ENCODE measurements around the gene ANKS1B.

GRCh38 chr12:99381992-99382391, 602.7 kb downstream of the ANKS1B start:
- TF ChIP-seq, protein P1, sequence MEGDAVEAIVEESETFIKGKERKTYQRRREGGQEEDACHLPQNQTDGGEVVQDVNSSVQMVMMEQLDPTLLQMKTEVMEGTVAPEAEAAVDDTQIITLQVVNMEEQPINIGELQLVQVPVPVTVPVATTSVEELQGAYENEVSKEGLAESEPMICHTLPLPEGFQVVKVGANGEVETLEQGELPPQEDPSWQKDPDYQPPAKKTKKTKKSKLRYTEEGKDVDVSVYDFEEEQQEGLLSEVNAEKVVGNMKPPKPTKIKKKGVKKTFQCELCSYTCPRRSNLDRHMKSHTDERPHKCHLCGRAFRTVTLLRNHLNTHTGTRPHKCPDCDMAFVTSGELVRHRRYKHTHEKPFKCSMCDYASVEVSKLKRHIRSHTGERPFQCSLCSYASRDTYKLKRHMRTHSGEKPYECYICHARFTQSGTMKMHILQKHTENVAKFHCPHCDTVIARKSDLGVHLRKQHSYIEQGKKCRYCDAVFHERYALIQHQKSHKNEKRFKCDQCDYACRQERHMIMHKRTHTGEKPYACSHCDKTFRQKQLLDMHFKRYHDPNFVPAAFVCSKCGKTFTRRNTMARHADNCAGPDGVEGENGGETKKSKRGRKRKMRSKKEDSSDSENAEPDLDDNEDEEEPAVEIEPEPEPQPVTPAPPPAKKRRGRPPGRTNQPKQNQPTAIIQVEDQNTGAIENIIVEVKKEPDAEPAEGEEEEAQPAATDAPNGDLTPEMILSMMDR (conservative IDR thresholded peaks at IDR 0.05; ENCODE audit: low read depth, low read length) = no peak
- no peak for TF ChIP-seq CEBPB (IDR thresholded peaks at IDR 0.05; ENCODE audit: low read depth, low read length)
- TF ChIP-seq RAD21 (IDR thresholded peaks at IDR 0.05; ENCODE audit: low read length) = no peak
- TF ChIP-seq RFX5 (IDR thresholded peaks at IDR 0.05; ENCODE audit: low read depth, low read length) = no peak

All from IMR-90 (cell line).